Activated T-cell treated with anti-CD3 and anti-CD28 coated beads, Interleukin-2, amount 50 U/mL, for 4 hours (primary cell): ENCODE data around the gene TRH. TPM values are rescaled to one million over a fixed set of nuclear protein-coding genes. Genes with fewer than 3 reads are reported as not detected.
A peak's percentile ranks its signal among the peaks of the same experiment; 100 is the strongest.

Experiments used
- ATAC-seq, 2 donors: fragments of 200-7000 bp; cut with Tn5 transposase; one replicate each; pipeline ENCODE4 v1.10.0; 2021
- DNase-seq: peaks from one replicate; pipeline ENCODE4 v3.0.0-alpha.2; 2020
- H3K27me3 Mint-ChIP-seq: one replicate; pipeline ENCODE4 v1.8.0; 2021; ENCODE audit warnings: low read depth, mixed read lengths
- H3K36me3 Mint-ChIP-seq: one replicate; pipeline ENCODE4 v1.8.0; 2022; ENCODE audit warnings: mixed read lengths; ENCODE audit not compliant: insufficient read depth
- H3K4me1 Mint-ChIP-seq: one replicate; pipeline ENCODE4 v1.8.0; 2021; ENCODE audit warnings: low read depth, mixed read lengths
- H3K4me3 Mint-ChIP-seq: one replicate; pipeline ENCODE4 v1.8.0; 2021; ENCODE audit warnings: mild to moderate bottlenecking, moderate library complexity, mixed read lengths
- H3K9me3 Mint-ChIP-seq: one replicate; pipeline ENCODE4 v1.8.0; 2021; ENCODE audit warnings: mixed read lengths
- total RNA-seq, 3 donors: library from RNA; stranded (reverse); gene quantifications; one replicate each; pipeline ENCODE4 v1.2.1, GENCODE V29; 2021

The TRH gene
- total RNA-seq, 3 donors from 2014 or later = not detected

DNA sequence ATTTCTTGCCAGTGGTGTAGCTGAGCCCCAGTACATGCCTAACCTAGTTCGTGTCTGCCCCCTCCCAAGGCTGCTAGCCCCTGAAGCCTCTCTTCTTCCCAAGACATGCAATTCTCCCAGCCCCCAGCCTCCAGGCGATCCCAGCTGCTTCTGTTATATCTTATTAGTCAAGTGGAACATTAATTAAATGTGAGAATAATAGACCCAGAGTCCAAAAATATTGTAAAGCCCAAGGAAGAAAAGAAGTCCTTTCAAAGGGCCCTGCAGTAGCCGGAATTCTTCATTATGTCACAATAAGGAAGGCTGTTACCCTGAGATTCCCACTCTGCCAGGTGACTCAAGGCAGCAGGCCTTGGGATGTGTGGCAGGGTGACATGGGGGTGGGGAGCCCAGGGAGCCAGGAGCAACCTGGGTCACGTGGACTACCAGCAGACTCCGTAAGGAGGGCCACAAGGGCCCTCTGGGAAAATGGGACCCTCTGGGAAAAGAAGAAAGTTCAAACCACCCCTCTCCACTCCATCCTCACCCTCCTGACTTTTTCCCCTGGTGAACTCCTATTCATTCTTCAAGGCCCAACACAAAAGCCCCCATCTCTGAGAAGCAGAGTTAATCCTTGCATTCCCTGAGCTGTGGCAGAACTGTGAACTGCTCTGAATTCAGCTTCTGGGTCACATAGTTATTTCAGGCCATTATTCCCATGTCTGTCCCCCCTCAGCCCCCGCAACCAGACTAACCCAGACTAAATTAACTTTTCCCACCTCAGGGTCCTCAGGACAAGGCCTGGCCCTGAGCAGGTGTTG, 21.8 kb upstream of the TRH start:
- Mint-ChIP-seq H3K4me3 (no peak overlapping the region), H3K27me3 (peaks cover 2% of the 10 kb centered on the region), H3K36me3 (no peaks in the 10 kb centered on the region), H3K9me3 (no peaks in the 10 kb centered on the region), H3K4me1 (no peaks in the 10 kb centered on the region)
- ATAC-seq = no peak
- no peak for DNase-seq

DNA sequence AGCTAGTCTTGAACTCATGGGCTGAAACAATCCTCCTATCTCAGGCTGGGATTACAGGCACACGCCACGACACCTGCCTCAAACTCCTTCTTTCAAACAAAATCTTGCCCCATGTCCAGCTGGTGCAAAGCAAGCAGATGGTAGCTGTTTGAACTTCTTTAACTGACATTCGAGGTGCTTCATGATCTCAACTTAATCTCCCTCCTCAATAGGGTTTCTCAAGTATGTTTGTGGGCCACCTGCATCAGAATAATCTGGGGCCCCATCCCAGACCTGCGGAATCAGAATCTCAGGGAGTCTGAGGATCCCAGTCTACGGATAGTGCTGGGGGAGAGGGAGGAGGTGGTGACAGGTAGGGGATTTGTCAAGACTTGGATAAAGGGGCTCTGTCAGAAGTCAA, 20.9 kb upstream of the TRH start:
- ATAC-seq (no peak), DNase-seq (no peak)
- H3K27me3 Mint-ChIP-seq = no peaks in the 10 kb centered on the region
- no peak overlapping the region for H3K4me3 Mint-ChIP-seq
- no peaks in the 10 kb centered on the region for H3K36me3 Mint-ChIP-seq
- H3K9me3 Mint-ChIP-seq = no peaks in the 10 kb centered on the region
- no peaks in the 10 kb centered on the region for H3K4me1 Mint-ChIP-seq

DNA sequence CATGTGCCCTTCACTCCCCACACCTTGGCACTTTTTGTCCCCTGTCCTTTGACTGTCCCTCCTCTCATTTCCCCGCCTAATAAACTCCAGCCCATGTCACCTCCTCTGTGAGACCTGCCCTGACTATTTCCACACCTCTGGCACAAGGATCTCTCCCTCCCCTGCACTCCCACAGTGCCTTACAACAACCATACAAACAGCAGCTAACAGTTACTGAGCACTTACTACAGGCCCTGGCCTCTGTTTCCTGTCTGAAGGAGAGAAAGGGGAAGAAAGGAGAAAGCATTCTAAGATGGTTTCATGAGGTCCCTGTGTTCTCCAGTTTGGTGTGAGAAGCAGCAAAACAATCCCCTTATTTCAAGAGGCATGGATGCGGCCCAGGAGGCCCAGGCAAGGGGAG, 20.0 kb upstream of the TRH start:
- Mint-ChIP-seq H3K4me1 (no peaks in the 10 kb centered on the region), H3K4me3 (no peak overlapping the region), H3K27me3 (no peaks in the 10 kb centered on the region), H3K36me3 (no peaks in the 10 kb centered on the region), H3K9me3 (no peaks in the 10 kb centered on the region)
- no peak for DNase-seq
- ATAC-seq = no peak

- H3K4me3 Mint-ChIP-seq = no peak overlapping the region
- DNase-seq = no peak
- no peaks in the 10 kb centered on the region for H3K9me3 Mint-ChIP-seq
- no peaks in the 10 kb centered on the region for H3K27me3 Mint-ChIP-seq
- ATAC-seq = no peak
- no peaks in the 10 kb centered on the region for H3K4me1 Mint-ChIP-seq
- no peaks in the 10 kb centered on the region for H3K36me3 Mint-ChIP-seq
Observed at GRCh38 chr3:129956936-129957335, 17.6 kb upstream of the TRH start.

GRCh38 chr3:129958755-129959154, 15.8 kb upstream of the TRH start:
- ATAC-seq = no peak
- Mint-ChIP-seq H3K9me3 (no peaks in the 10 kb centered on the region), H3K4me1 (no peaks in the 10 kb centered on the region), H3K27me3 (no peaks in the 10 kb centered on the region), H3K4me3 (no peak overlapping the region), H3K36me3 (no peaks in the 10 kb centered on the region)
- no peak for DNase-seq

DNA sequence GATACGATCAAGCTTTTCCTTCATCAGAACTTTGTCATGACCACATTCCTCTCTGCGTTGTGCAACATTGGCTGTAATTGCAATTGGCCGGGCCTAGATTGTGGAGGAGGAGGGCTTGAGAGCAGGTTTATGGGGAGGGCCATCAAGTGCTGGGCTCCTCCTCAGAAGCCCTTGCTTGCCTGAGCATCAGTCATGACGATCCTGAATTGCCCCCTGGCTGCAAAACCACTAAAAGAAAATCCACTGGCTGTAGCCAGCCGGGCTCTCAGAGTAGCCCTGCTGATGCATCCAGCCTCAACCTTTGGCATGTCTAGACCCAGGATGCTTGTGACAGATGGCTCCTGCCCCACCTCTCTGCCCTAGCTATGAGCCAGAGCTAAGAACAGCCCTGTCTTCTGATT, 13.4 kb upstream of the TRH start:
- H3K4me1 Mint-ChIP-seq = no peaks in the 10 kb centered on the region
- no peak overlapping the region for H3K4me3 Mint-ChIP-seq
- H3K27me3 Mint-ChIP-seq = no peaks in the 10 kb centered on the region
- DNase-seq (no peak), ATAC-seq (no peak)
- no peaks in the 10 kb centered on the region for H3K36me3 Mint-ChIP-seq
- H3K9me3 Mint-ChIP-seq = no peaks in the 10 kb centered on the region

DNA sequence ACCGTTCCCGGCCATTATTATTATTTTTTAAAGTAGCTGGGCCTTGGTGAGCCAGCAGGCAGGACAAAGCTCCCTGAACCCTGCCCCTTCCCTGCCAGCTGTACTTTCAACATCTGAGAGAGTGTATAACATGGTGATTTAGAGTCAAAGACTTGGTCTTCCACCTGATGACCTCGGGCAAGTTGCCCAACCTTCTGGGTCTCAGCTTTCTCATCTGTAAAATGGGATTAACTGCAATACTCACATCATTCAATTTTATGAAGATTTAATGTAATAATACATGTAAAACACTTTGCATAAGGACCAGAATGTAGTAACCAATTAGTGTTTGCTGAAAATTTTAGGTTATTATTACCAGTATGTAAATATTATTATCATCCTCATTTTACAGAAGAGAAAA, 11.9 kb upstream of the TRH start:
- ATAC-seq (no peak), DNase-seq (no peak)
- no peaks in the 10 kb centered on the region for H3K9me3 Mint-ChIP-seq
- H3K27me3 Mint-ChIP-seq = no peaks in the 10 kb centered on the region
- no peak overlapping the region for H3K4me3 Mint-ChIP-seq
- H3K4me1 Mint-ChIP-seq = no peaks in the 10 kb centered on the region
- no peaks in the 10 kb centered on the region for H3K36me3 Mint-ChIP-seq

DNA sequence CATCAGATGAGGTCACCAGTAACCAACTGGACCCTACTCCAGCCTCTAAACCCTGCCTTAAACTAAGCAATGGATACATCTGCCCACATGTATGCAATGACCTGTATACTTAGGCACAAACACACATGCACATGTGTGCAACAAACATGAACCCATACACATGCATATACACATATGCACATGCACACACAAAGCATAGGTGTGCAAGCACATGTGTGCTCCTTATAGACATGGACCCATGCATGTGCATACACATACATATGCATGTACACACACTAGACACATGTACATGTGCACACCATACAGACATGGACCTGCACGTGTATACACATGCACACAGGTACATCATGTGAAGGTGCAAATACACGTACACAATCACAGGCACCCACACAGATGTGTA, 8.6 kb upstream of the TRH start:
- H3K36me3 Mint-ChIP-seq = no peaks in the 10 kb centered on the region
- ATAC-seq (no peak), DNase-seq (no peak)
- H3K9me3 Mint-ChIP-seq = no peaks in the 10 kb centered on the region
- H3K4me1 Mint-ChIP-seq = no peaks in the 10 kb centered on the region
- no peak overlapping the region for H3K4me3 Mint-ChIP-seq
- H3K27me3 Mint-ChIP-seq = peaks cover 2% of the 10 kb centered on the region

- DNase-seq (no peak), ATAC-seq (no peak)
- Mint-ChIP-seq H3K9me3 (no peaks in the 10 kb centered on the region), H3K36me3 (no peaks in the 10 kb centered on the region), H3K4me3 (no peak overlapping the region), H3K27me3 (peaks cover 7% of the 10 kb centered on the region), H3K4me1 (no peaks in the 10 kb centered on the region)
Observed at GRCh38 chr3:129966876-129967275, 7.6 kb upstream of the TRH start.

GRCh38 chr3:129967761-129968160, 6.8 kb upstream of the TRH start:
- H3K9me3 Mint-ChIP-seq = no peaks in the 10 kb centered on the region
- ATAC-seq (no peak), DNase-seq (no peak)
- no peak overlapping the region for H3K4me3 Mint-ChIP-seq
- no peaks in the 10 kb centered on the region for H3K36me3 Mint-ChIP-seq
- no peaks in the 10 kb centered on the region for H3K4me1 Mint-ChIP-seq
- peaks cover 13% of the 10 kb centered on the region for H3K27me3 Mint-ChIP-seq

- peaks cover 39% of the 10 kb centered on the region for H3K27me3 Mint-ChIP-seq
- no peak for DNase-seq
- H3K36me3 Mint-ChIP-seq = no peaks in the 10 kb centered on the region
- H3K4me1 Mint-ChIP-seq = peaks cover 10% of the 10 kb centered on the region
- H3K4me3 Mint-ChIP-seq = no peak overlapping the region
- H3K9me3 Mint-ChIP-seq = no peaks in the 10 kb centered on the region
- no peak for ATAC-seq
Observed at GRCh38 chr3:129971351-129972052, 3.0 kb upstream of the TRH start.

DNA sequence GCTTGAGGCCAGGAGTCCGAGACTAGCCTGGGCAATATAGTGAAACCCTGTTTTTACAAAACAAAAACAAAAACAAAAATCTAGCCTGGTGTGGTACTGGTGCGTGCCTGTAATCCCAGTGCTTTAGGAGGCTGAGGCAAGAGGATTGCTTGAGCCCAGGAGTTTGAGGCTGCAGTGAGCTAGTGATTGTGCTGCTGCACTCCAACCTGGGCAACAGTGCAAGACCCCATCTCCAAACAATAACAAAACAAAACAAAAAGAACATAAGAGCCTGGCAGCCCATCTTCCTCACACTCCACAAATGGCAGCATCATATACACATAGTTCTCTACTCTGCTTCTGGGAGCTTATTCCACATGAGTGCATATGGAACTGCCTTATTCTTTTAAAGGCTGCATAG, 2.2 kb upstream of the TRH start:
- no peak for ATAC-seq
- peaks cover 44% of the 10 kb centered on the region for H3K27me3 Mint-ChIP-seq
- no peaks in the 10 kb centered on the region for H3K36me3 Mint-ChIP-seq
- peaks cover 10% of the 10 kb centered on the region for H3K4me1 Mint-ChIP-seq
- no peaks in the 10 kb centered on the region for H3K9me3 Mint-ChIP-seq
- no peak overlapping the region for H3K4me3 Mint-ChIP-seq
- no peak for DNase-seq

DNA sequence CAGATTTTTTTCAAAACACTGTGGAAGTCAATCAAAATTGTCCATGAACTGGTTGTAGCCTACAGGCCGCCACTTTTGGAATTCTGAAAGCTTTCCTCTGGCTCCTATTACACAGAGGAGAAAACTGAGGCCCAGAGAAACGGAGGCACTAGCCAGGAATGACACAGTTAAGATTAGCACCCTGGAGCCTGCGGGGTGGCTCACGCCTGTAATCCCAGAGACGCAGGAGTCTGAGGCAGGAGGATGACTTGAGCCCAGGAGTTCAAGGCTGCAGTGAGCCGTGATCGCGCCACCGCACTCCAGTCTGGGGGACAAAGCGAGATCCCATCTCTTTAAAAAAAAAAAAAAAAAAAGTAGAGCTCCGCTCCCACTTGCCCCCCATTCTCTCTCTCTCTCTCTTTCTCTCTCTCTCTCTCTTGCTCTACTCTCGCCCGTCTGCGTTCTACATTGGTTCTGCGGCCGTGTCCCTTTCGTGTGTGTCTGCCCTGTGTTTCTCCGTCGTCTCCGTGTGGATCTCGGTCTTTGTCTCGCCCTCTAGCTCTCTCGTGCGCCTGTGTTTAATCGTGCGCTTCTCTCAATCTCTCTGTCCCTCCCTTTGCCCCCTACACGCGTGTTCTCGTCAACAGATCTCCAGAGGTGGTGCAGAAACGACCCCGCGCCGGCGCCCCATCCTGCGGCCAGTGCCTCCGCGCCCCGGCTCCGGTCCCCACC, 512 bp upstream of the TRH start:
- no peak for ATAC-seq
- Mint-ChIP-seq H3K36me3 (no peaks in the 10 kb centered on the region), H3K4me3 (peak overlapping the region; percentile 6), H3K27me3 (peaks cover 51% of the 10 kb centered on the region), H3K4me1 (peaks cover 10% of the 10 kb centered on the region), H3K9me3 (no peaks in the 10 kb centered on the region)
- no peak for DNase-seq

GRCh38 chr3:129974833-129975704, 549 bp downstream of the TRH start:
- no peaks in the 10 kb centered on the region for H3K36me3 Mint-ChIP-seq
- peaks cover 54% of the 10 kb centered on the region for H3K27me3 Mint-ChIP-seq
- ATAC-seq = peak; percentile 56 to 60
- peak overlapping the region; percentile 31 for H3K4me3 Mint-ChIP-seq
- no peaks in the 10 kb centered on the region for H3K9me3 Mint-ChIP-seq
- DNase-seq = no peak
- H3K4me1 Mint-ChIP-seq = peaks cover 10% of the 10 kb centered on the region
